Measurements from ENCODE around the gene DNAJC4.

DNAJC4 gene

DNA sequence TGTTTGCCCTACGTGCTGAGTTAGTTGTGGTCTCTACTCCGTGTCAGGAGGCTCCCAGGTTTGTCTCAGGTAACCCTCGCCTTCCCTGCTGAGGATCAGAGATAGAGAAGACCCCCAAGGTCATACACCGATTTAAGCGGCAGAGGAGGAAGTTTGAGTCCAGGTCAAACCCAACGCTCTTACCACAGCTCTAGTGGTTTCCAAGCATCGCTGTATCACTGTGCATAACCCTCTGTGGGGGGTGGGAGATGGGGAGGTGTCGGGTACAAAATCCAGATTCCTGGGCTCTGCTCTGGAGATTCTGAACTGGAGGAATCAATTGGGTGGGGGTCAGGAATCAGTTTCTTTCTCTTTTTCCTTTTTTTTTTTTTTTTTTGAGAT lies 627 bp downstream of the DNAJC4 start:
- TF ChIP-seq MYC (IDR thresholded peaks at IDR 0.05; ENCODE audit: low read depth, low read length) (peak; percentile 16; the same call in 1 of the 2 replicates), CTCF (IDR thresholded peaks at IDR 0.05; ENCODE audit: low read depth, low read length) (no peak), MAX (IDR thresholded peaks at IDR 0.05; ENCODE audit: low read depth, low read length) (no peak), POLR2A (IDR thresholded peaks at IDR 0.05; ENCODE audit: extremely low read depth, insufficient read length) (peak; percentile 2)
- DNase-seq (ENCODE audit: low read depth) = peak; percentile 78
- H3K4me3 ChIP-seq (ENCODE audit: low read depth, low read length) = peak overlapping the region; percentile 70

GRCh38 chr11:64231546-64231945 lies 1.2 kb downstream of the DNAJC4 start:
- H3K4me3 ChIP-seq (ENCODE audit: low read depth, low read length) = no peak overlapping the region
- DNase-seq (ENCODE audit: low read depth) = no peak
- TF ChIP-seq POLR2A (IDR thresholded peaks at IDR 0.05; ENCODE audit: extremely low read depth, insufficient read length) (no peak), CTCF (IDR thresholded peaks at IDR 0.05; ENCODE audit: low read depth, low read length) (no peak)

DNA sequence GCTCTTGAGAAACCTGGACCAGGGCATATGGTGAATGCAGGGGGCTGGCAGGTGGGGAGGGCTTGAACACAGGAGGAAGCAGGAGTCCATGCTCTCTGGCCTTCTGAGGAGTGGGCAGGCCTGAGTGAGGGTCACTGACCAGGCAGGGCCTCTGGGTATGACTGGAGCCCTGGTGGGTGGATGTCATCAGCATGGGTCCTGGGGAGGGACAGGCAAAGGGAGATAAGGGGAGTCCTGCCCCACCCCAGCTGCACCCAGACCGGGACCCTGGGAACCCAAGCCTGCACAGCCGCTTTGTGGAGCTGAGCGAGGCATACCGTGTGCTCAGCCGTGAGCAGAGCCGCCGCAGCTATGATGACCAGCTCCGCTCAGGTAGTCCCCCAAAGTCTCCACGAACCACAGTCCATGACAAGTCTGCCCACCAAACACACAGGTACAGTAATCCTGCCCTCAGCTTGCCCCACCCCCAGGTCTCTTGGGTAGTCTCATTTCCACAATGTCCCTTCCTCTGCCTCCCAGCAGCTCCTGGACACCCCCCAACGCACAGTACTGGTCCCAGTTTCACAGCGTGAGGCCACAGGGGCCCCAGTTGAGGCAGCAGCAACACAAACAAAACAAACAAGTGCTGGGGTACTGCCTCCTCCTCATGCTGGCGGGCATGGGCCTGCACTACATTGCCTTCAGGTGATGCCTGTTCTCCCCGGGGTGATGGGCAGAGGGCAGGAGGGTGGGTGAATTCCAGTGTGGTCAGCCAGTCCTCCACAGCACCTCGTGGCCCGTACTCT lies 2.0 kb downstream of the DNAJC4 start:
- TF ChIP-seq MAX (IDR thresholded peaks at IDR 0.05; ENCODE audit: low read depth, low read length) (no peak), MYC (IDR thresholded peaks at IDR 0.05; ENCODE audit: low read depth, low read length) (no peak), CTCF (IDR thresholded peaks at IDR 0.05; ENCODE audit: low read depth, low read length) (no peak)
- H3K4me3 ChIP-seq (ENCODE audit: low read depth, low read length) = no peak overlapping the region
- no peak for DNase-seq (ENCODE audit: low read depth)

DNA sequence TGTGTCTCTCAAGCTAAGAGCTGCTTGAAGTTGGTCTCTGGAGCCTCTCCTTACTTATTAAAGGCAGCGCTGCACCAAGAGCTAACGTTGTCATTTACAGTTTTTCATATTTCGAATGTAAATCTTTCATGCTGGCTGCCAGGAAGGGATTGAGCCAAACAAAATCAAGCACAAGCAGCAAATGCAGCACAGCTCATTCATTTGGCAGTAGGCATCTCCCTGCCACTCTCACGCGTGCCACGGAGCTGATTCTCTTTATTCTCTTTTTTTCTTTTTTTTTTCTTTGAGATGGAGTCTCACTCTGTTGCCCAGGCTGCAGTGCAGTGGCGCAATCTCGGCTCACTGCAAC lies 2.6 kb downstream of the DNAJC4 start:
- no peak for TF ChIP-seq CTCF (IDR thresholded peaks at IDR 0.05; ENCODE audit: low read depth, low read length)
- TF ChIP-seq MAX (IDR thresholded peaks at IDR 0.05; ENCODE audit: low read depth, low read length) = no peak
- no peak for TF ChIP-seq POLR2A (IDR thresholded peaks at IDR 0.05; ENCODE audit: extremely low read depth, insufficient read length)
- TF ChIP-seq MYC (IDR thresholded peaks at IDR 0.05; ENCODE audit: low read depth, low read length) = no peak
- no peak for DNase-seq (ENCODE audit: low read depth)
- H3K4me3 ChIP-seq (ENCODE audit: low read depth, low read length) = no peak overlapping the region

DNA sequence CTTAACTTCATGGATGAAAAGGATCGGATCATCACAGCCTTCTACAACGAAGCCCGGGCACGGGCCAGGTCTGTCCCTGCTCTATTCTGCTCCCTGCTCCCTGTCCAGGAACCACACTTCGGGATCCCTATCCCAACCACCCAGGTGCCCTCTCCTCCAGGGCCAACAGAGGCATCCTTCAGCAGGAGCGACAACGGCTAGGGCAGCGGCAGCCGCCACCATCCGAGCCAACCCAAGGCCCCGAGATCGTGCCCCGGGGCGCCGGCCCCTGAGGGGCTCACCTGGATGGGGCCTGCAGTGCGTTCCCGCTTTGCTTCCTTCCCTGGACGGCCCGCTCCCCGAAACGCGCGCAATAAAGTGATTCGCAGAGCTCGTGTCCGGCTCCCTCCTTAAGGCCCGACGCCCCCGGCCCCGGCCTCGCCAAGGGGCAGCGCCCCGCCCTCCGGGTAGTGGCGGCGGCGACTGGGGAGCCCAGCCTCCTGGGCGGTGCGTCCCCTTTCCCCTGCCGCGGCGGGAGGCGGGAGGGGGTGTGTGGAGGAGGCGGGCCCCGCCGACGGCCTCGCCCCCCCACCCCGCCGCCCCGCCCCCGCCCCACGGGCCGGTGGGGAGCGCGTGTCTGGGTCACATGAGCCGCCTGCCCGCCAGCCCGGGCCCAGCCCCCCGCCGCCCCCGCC lies 3.7 kb downstream of the DNAJC4 start, which contains the start of gene VEGFB:
VEGFB (plus strand) TSS at position 672 of the 674 bp plus-strand sequence. CDS start 250 bp downstream, outside the sequence.
- TF ChIP-seq POLR2A (IDR thresholded peaks at IDR 0.05; ENCODE audit: extremely low read depth, insufficient read length) = no peak
- no peak for TF ChIP-seq CTCF (IDR thresholded peaks at IDR 0.05; ENCODE audit: low read depth, low read length)
- H3K4me3 ChIP-seq (ENCODE audit: low read depth, low read length) = peak within 1 kb of the TSS; percentile 42
- DNase-seq (ENCODE audit: low read depth) = peak; percentile 67
